Fibroblast of mammary gland (primary cell): ENCODE measurements around the gene NDUFA6.

Experiments used
- DNase-seq: peaks from one replicate; pipeline ENCODE4 v3.0.0-alpha.2; 2010; ENCODE audit warnings: low read depth
- H3K4me3 ChIP-seq: 2 replicates; pipeline ENCODE4 v1.5.1; 2011; ENCODE audit warnings: low read depth, mild to moderate bottlenecking, low read length, moderate library complexity; ENCODE audit not compliant: control insufficient read depth
- CTCF ChIP-seq: conservative IDR thresholded peaks from 2 replicates; pipeline ENCODE4 v1.5.1; 2011; ENCODE audit warnings: low read depth, low read length, inconsistent platforms; ENCODE audit not compliant: control insufficient read depth, insufficient read depth

The NDUFA6 gene

GRCh38 chr22:42077486-42078125 is 13.0 kb downstream of the NDUFA6 start:
- DNase-seq: no peak
- no peak for TF ChIP-seq CTCF
- H3K4me3 ChIP-seq: no peak overlapping the region

- DNase-seq: no peak
- no peak for TF ChIP-seq CTCF
- no peak overlapping the region for H3K4me3 ChIP-seq
These were observed 13.6 kb downstream of the NDUFA6 start for GRCh38 chr22:42076764-42077485.

DNA sequence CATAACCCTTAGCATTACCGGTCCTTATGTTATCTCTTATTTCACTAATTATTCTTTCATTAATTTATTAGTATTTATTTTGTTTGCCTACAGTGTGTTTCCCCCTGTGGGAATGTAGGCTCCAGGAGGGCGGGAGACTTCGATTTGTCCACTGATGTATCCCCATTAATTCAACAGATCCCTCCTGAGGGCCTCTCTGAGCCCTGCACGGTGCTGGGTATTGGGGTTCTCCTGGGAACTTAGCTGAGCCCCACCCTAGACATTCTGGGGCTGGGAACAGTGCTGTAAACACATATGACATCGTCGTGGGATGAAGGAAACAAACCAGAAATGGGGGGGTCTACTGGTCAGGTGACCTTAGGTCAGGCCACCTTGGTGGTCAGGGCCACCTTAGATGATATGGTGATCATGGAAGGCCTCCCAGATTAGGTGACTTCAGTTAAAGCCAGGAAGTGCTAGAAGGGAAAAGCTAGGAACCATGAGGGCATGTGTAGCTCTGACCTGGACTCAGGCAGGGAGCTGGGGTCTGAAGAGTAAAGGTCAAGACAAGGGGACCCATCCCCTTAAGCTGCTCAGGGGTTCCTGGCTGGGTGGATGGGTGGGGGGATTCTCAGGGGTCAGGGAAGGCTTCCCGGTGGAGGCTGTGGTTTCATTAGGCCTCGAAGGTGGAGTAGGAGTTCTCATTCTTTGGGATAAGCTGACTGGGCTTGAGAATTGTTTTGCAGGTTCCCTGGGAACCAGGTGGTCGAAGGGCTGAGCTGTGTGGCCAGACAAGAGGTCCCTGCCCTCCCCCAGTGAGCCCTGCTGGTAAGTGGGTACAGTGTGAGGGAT is 15.5 kb downstream of the NDUFA6 start:
- no peak for DNase-seq
- H3K4me3 ChIP-seq: peak overlapping the region; percentile 66
- no peak for TF ChIP-seq CTCF

- peak within 1 kb of the TSS; percentile 66 for H3K4me3 ChIP-seq
- peak; percentile 40 for TF ChIP-seq CTCF
- peak; percentile 34 for DNase-seq
These were observed 16.3 kb downstream of the NDUFA6 start, which contains the start of gene PHETA2 for GRCh38 chr22:42074132-42074811. Gene PHETA2, plus strand, starts transcription at chr22:42074248. Its CDS starts 3,046 bp downstream, at chr22:42077294.

DNA sequence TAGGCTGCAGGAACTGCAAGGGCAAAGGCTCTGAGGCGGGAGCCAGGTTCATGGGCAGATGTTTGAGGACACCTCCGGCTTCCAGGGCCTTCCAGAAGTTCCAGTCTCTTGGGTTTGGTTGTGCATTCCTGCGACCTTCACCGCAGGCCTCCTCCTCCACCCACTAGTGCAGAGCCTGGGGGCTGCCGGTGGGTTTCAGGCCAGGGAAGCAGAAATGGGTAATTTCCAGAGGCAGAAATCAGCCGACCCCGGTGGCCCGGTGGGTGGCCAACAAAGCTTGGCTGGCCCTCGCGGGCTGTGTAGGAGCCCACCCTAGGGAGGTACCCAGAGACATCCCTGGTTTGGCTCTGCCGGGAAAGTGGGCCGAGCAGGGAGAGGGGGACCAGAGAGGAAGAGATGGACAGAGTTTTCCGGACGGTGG is 16.9 kb downstream of the NDUFA6 start:
- no peak for DNase-seq
- TF ChIP-seq CTCF: no peak
- peak overlapping the region; percentile 66 for H3K4me3 ChIP-seq
